Activated T-cell treated with anti-CD3 and anti-CD28 coated beads, Interleukin-2, amount 50 U/mL, for 72 hours (primary cell): ENCODE data around the gene GPM6B. TPM values are rescaled to one million over a fixed set of nuclear protein-coding genes. Genes with fewer than 3 reads are reported as not detected.

Source experiments
- ATAC-seq, 2 donors: fragments of 150-1000 bp; cut with Tn5 transposase; replicated peaks in 1 of 2; 2 replicates each; pipeline ENCODE4 v1.10.0; 2021; ENCODE audit warnings: moderate library complexity in 2 of 2, mild to moderate bottlenecking in 1 of 2
- DNase-seq, 2 donors: peaks; one replicate each; pipeline ENCODE4 v3.0.0; 2021 to 2022; ENCODE audit warnings: mixed read lengths in 1 of 2
- H3K27ac Mint-ChIP-seq: one replicate; pipeline ENCODE4 v1.8.0; 2022; ENCODE audit warnings: mild to moderate bottlenecking, moderate library complexity, mixed read lengths
- H3K27me3 Mint-ChIP-seq: one replicate; pipeline ENCODE4 v1.8.0; 2022; ENCODE audit warnings: low read depth, mixed read lengths
- H3K36me3 Mint-ChIP-seq, 2 donors: one replicate each; pipeline ENCODE4 v1.8.0; 2022; ENCODE audit warnings: mixed read lengths in 2 of 2, mild to moderate bottlenecking in 1 of 2; ENCODE audit not compliant: insufficient read depth in 2 of 2
- H3K4me1 Mint-ChIP-seq: one replicate; pipeline ENCODE4 v1.8.0; 2022; ENCODE audit warnings: low read depth, mixed read lengths
- H3K4me3 Mint-ChIP-seq, 2 donors: one replicate each; pipeline ENCODE4 v1.8.0; 2022; ENCODE audit warnings: mild to moderate bottlenecking in 2 of 2, mixed read lengths in 2 of 2, moderate library complexity in 2 of 2
- H3K9me3 Mint-ChIP-seq, 2 donors: one replicate each; pipeline ENCODE4 v1.8.0; 2022; ENCODE audit warnings: mixed read lengths in 2 of 2
- total RNA-seq, 2 donors: library from RNA; stranded (reverse); gene quantifications; one replicate each; pipeline ENCODE4 v1.2.3, GENCODE V29; 2022

Gene GPM6B
- total RNA-seq, 2 donors from 2014 or later = not detected

DNA sequence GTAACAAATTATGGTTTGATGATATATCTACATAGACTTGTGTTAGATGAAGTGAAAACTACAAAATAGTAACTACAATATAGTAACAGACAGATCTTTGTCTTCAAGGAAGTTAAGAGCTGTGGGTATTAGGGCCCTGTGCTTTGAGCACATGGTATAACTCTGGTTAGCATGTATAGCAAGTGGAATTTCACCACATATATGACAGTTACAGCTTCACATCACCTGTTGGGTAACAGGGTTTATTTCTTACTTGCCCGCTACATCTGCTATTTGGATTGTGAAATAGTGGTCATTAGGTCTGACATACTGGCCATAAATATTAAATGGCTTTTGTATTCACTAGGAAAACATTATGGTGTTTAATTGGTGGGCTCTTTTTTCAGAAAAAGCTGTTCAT lies 62.1 kb downstream of the GPM6B start:
- Mint-ChIP-seq H3K4me3 (no peak overlapping the region), H3K36me3 (peaks cover 0 to 8% of the 10 kb centered on the region in 2 donors), H3K4me1 (peaks cover 23% of the 10 kb centered on the region), H3K27ac (no peak overlapping the region), H3K9me3 (no peaks in the 10 kb centered on the region), H3K27me3 (peaks cover 7% of the 10 kb centered on the region)
- DNase-seq = no peak
- no peak for ATAC-seq

DNA sequence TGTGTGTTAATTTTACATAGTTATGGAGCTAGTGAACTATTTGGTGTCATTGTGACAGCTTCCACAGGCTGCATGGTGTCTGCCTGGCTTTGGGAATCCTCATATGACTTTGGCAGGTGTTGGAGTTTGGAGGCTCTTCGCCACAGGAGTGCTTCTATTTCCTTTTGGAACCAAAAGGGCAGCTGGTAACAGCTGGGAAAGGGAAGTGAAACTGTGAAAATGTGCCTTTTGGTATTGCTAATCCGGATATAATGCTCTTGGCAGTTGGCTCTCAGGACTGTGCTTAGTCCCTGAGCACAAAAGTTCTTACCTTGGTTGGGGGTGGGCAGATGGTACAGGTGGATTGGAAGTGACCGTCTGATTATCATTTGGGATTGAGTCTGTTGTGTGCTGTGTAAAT lies 64.2 kb downstream of the GPM6B start:
- no peak overlapping the region for H3K4me3 Mint-ChIP-seq
- peaks cover 1 to 9% of the 10 kb centered on the region in 2 donors for H3K36me3 Mint-ChIP-seq
- no peaks in the 10 kb centered on the region for H3K9me3 Mint-ChIP-seq
- peaks cover 23% of the 10 kb centered on the region for H3K4me1 Mint-ChIP-seq
- peaks cover 7% of the 10 kb centered on the region for H3K27me3 Mint-ChIP-seq
- DNase-seq (no peak), ATAC-seq (no peak)
- no peak overlapping the region for H3K27ac Mint-ChIP-seq

DNA sequence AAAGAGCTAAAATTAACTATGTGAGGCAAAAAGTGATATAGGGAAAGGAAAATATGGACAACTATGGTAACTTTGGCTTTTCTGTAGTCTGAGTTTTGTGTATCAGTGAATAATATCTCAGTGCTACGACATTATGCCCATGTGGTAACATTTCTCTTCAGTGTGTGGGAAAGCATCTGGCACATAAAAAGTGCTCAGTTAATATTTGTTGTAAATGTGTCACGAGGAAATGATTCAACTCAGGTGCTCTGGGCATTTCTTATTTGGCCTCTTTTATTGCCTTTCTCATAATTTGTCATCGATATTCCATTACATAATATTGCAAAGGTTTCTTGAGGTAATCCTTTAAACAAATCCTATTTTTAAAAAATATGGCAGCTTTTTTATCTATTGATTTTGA lies 64.8 kb downstream of the GPM6B start:
- no peak overlapping the region for H3K27ac Mint-ChIP-seq
- no peaks in the 10 kb centered on the region for H3K9me3 Mint-ChIP-seq
- peaks cover 12% of the 10 kb centered on the region for H3K27me3 Mint-ChIP-seq
- ATAC-seq (no peak), DNase-seq (no peak)
- H3K4me3 Mint-ChIP-seq = no peak overlapping the region
- H3K36me3 Mint-ChIP-seq = peaks cover 4 to 13% of the 10 kb centered on the region in 2 donors
- H3K4me1 Mint-ChIP-seq = peaks cover 28% of the 10 kb centered on the region

DNA sequence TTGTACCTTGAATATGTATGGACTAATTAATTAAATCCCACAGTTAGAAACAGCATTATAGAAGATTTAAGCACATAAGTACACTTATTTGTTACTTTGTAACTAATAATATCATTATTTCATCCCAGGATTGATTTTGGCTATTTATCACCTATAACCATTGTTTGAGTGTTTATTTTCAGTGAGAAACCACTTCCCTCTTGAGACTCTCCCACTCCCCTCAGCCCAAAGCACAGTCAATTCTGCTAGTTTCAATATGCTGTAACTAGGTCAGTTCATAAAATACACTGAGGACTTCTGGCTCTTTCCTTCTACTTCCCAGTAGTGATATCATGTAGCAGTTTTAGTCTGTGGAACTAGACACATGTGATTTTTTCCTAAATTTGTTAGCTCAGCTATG lies 66.1 kb downstream of the GPM6B start:
- Mint-ChIP-seq H3K9me3 (no peaks in the 10 kb centered on the region), H3K4me1 (peaks cover 31% of the 10 kb centered on the region), H3K27me3 (peaks cover 16% of the 10 kb centered on the region), H3K4me3 (no peak overlapping the region), H3K27ac (peak overlapping the region; percentile 42), H3K36me3 (peaks cover 4 to 19% of the 10 kb centered on the region in 2 donors)
- no peak for DNase-seq
- ATAC-seq = peak in 1 of 2 donors; percentile 57

DNA sequence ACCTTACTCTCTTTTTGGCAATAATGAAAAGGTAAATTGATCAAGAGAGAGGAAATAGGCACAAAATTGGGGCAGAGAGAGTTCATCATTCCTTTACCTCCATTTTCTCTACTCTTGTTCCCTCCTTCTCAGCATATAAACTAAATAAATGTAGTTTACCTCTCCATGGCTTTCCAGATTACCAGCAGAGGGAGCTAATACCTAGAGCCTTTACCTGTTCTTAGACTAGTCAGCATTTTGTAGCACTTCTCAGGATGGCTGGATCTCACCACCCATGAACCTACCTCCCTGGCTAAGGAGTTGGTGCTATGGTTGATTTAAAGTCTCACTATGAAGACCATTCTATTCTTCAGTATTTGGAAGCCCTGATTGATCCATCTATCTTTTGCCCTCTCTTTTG lies 66.7 kb downstream of the GPM6B start:
- Mint-ChIP-seq H3K27ac (peak overlapping the region; percentile 42), H3K4me3 (no peak overlapping the region), H3K27me3 (peaks cover 16% of the 10 kb centered on the region), H3K9me3 (no peaks in the 10 kb centered on the region), H3K4me1 (peaks cover 29% of the 10 kb centered on the region), H3K36me3 (peaks cover 4 to 19% of the 10 kb centered on the region in 2 donors)
- DNase-seq = no peak
- ATAC-seq = peak; percentile 60 to 62

DNA sequence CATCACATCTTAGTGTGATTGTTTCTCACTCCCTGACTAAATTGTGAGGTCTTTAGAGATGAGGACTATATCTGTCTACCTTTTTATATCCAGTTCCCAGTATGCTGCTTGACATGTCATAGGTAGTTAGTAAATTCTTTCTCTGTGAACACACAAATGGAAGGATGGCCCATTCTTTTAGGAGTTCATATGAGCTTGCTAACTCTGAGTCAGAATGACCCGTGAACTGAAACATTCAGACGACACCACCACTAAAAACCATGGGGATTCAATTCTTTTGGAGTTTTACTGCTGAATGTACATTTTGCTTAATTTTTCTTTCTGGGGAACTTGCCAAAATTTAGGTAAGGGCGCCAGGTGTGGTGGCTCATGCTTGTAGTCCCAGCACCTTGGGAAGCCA lies 68.4 kb downstream of the GPM6B start:
- Mint-ChIP-seq H3K4me3 (no peak overlapping the region), H3K27me3 (peaks cover 16% of the 10 kb centered on the region), H3K36me3 (peaks cover 4 to 25% of the 10 kb centered on the region in 2 donors)

DNA sequence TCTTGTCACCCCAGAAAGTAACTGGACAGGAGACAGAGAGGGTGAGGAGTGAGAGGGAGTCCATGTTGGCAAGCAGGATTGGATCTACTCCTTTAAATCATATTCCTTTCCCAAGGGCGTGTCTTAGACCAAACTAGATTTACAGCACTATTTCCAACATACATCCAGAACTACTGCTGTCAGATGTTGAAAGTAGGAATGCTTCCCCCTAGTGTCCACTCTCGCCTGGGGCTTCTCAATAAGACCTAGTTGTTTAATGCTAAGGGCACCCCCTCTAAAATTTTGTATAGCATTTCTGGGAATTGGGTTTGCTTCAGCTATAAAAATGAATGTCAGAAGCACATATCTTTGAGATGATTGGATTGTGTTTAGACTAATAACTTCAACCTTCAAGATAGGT lies 69.1 kb downstream of the GPM6B start:
- DNase-seq (peak in 1 of 2 donors; percentile 15), ATAC-seq (peak in 1 of 2 donors; percentile 34)
- H3K9me3 Mint-ChIP-seq = no peaks in the 10 kb centered on the region
- H3K27ac Mint-ChIP-seq = peak overlapping the region; percentile 45
- peaks cover 4 to 21% of the 10 kb centered on the region in 2 donors for H3K36me3 Mint-ChIP-seq
- no peak overlapping the region for H3K4me3 Mint-ChIP-seq
- H3K27me3 Mint-ChIP-seq = peaks cover 12% of the 10 kb centered on the region
- peaks cover 32% of the 10 kb centered on the region for H3K4me1 Mint-ChIP-seq

More for the DNA sequence above, 68.4 kb downstream of the GPM6B start:
- Mint-ChIP-seq H3K27ac (no peak overlapping the region), H3K4me1 (peaks cover 30% of the 10 kb centered on the region), H3K9me3 (no peaks in the 10 kb centered on the region)
- no peak for ATAC-seq
- DNase-seq = no peak

DNA sequence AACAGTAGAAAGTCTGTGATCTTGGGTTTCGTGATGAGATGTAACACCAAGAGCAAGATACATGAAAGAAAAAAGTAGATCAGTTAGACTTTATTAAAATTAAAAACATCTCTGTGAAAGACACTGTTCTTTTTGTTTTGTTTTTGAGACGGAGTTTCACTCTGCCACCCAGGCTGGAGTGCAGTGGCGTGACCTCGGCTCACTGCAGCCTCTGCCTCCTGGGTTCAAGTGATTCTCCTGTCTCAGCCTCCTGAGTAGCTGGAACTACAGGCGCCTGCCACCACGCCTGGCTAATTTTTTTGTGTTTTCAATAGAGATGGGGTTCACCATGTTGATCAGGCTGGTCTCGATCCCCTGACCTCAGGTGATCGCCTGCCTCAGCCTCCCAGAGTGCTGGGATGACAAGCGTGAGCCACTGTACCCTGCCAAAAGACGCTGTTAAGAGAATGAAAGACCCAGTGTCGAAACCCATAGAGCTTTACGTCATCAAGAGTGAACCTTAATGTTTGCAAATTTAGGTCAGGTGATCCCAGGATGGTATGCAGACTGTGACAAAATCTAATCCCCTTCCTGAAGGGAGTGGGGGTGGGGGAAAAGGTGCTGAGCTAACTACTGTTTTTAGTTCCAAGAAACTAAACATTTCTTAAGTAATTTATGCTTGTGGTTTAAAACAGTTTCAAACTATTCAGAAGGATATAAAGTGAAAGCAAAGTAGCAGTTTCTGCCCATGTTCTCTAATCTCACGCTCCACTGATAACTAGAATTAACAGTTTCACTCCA lies 74.3 kb downstream of the GPM6B start:
- peaks cover 9% of the 10 kb centered on the region for H3K27me3 Mint-ChIP-seq
- H3K4me3 Mint-ChIP-seq = peak overlapping the region; percentile 71 to 75
- DNase-seq = peak; percentile 39 to 49

DNA sequence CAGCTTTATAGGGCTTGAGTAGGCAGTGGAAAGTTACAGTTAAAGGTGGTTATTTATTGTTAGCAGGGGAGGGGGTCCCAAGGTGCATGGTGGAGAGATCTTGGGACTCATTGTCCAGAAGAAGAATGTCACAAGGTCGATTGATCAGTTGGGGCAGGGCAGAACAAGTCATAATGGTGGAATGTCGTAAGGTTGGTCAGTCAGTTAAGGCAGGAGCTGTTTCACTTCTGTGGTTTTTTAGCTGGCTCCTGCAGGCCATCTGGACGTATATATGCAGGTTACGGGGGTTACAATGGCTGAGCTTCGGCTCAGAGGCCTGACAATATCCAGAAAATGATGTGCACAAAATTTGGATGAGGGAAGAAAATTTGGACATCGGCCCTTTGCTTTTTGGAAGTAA lies 75.2 kb downstream of the GPM6B start:
- H3K4me1 Mint-ChIP-seq = peaks cover 34% of the 10 kb centered on the region
- H3K36me3 Mint-ChIP-seq = peaks cover 2 to 14% of the 10 kb centered on the region in 2 donors
- peak overlapping the region in 1 of 2 donors; percentile 75 for H3K4me3 Mint-ChIP-seq
- H3K9me3 Mint-ChIP-seq = no peaks in the 10 kb centered on the region
- no peak for ATAC-seq
- H3K27ac Mint-ChIP-seq = peak overlapping the region; percentile 85
- DNase-seq = no peak
- H3K27me3 Mint-ChIP-seq = peaks cover under 1% of the 10 kb centered on the region

More for the DNA sequence above, 74.3 kb downstream of the GPM6B start:
- peaks cover 4 to 15% of the 10 kb centered on the region in 2 donors for H3K36me3 Mint-ChIP-seq
- peak overlapping the region; percentile 85 for H3K27ac Mint-ChIP-seq
- ATAC-seq = peak; percentile 87 to 96
- no peaks in the 10 kb centered on the region for H3K9me3 Mint-ChIP-seq
- H3K4me1 Mint-ChIP-seq = peaks cover 37% of the 10 kb centered on the region

DNA sequence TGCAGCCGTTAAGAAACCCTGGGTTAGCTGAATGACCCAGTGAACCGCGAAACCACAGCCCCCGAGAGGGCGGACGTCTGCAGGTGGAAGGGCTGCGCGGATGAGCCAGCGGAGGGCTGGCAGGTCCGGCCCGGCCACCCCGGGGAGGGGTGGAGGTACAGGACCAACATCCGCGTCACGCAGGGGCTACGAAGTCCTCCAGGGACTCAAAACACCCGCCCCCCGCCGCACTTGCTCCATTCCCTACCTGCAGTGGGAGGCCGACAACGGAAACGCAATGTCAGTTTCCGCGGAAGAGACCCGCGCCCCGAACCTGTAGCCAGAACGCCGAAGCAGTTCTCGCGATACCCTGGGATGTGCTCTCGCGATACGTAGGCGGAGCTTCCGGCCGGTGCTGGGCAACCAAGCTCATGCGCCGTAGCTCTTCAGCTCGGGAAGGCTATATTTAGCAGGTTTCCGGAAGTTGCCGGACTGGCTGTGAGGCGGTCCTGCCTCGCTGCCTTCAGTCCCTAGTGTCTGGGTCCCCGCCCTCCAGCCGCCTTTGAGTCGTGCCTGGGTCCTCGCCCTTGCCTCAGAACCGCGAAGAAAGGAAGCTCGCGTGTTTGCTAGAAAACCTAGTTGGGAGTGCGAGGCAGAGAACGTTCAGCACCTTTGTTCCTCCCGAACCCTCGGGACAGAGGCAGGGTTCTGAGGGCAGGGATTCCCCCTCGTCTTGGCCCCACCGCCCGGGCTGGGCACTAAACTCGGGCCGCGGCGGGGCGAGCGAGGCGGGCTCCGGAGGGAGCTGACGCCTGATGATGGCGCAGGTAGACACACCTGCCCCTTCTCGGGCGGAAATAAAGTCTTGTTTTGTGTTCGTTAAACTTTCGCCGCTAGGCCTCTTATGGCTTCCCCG lies 82.4 kb downstream of the GPM6B start, which contains the start of the genes OFD1 and TRAPPC2:
Gene OFD1, plus strand, starts transcription at position 471 of the 895 bp plus-strand sequence. Its CDS starts 324 bp downstream, at position 795.
Gene TRAPPC2, minus strand, starts transcription at position 343 of the 895 bp plus-strand sequence. CDS start 14,657 bp downstream, outside the sequence.
- no peaks in the 10 kb centered on the region for H3K27me3 Mint-ChIP-seq
- ATAC-seq (peak; percentile 96 to 99), DNase-seq (peak; percentile 88 to 93)
- no peaks in the 10 kb centered on the region for H3K9me3 Mint-ChIP-seq
- peaks cover 54% of the 10 kb centered on the region for H3K4me1 Mint-ChIP-seq
- peak within 1 kb of the TSS; percentile 97 for H3K27ac Mint-ChIP-seq
- peaks cover 9 to 28% of the 10 kb centered on the region in 2 donors for H3K36me3 Mint-ChIP-seq
- peak within 1 kb of the TSS; percentile 96 to 98 for H3K4me3 Mint-ChIP-seq

DNA sequence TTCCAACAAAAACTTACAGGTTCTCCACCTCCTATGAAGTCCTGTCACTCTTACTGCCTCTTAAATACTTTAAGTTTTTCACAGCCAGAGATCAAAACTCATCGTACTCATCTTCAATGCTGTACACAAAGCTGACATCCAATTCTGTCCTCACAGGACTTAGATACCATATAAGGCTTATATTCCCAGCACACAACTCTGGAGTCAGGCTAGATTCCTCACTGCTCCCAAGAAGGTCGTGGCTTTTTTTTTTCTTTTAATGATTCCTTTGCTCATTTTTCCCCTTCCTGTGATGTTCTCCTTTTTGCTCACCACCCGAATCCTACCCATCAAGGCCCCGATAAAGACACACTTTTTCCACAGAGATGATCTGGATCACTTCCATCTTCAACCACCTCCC lies 83.4 kb downstream of the GPM6B start:
- Mint-ChIP-seq H3K36me3 (peaks cover 12 to 33% of the 10 kb centered on the region in 2 donors), H3K27ac (peak overlapping the region; percentile 97), H3K4me1 (peaks cover 58% of the 10 kb centered on the region), H3K27me3 (no peaks in the 10 kb centered on the region), H3K9me3 (no peaks in the 10 kb centered on the region), H3K4me3 (peak overlapping the region; percentile 96 to 98)
- no peak for ATAC-seq
- DNase-seq = no peak

DNA sequence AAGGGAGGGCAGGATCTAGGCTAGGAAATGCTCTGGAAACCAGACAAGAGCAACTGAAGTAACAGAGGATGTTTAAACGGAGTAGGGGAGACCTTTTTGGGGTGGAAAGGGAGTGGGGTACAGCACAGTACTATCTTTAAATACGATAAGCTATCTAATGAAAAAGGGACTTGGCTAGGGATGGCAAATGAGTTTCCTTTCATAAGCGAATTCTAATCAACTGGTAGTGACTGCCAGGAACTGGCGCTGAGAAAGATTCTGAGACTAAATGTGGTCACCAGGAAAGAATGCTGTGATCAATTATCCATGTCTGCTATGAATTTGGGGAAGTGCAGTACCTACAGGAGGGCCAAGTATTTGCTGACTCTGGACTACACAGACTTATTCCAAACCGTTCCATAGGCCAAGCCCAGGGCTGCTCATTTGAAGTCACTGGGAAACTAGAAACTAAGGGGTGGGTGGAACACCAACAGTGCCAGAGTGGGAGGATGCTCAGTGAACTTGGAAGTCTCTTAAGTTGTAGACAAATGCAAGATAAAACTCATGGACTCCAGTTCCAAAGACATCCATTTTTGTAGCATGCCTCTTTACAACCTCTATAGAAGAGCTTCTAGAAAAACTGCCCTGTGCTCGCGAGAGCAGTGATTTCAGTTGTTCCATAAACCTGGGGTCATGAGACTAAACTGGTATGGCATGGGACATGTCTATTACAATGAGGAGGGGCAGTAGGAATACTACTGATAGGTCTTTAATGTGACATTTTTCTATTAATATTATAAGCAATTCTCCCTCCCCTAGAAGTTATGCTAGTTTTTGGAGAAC lies 84.4 kb downstream of the GPM6B start:
- no peak for DNase-seq
- Mint-ChIP-seq H3K4me3 (peak overlapping the region; percentile 96 to 98), H3K27me3 (no peaks in the 10 kb centered on the region), H3K9me3 (peaks cover 0 to under 1% of the 10 kb centered on the region in 2 donors), H3K36me3 (peaks cover 14 to 39% of the 10 kb centered on the region in 2 donors), H3K27ac (peak overlapping the region; percentile 4), H3K4me1 (peaks cover 58% of the 10 kb centered on the region)
- ATAC-seq = no peak
